Measurements from ENCODE around the gene EML6. TPM values are rescaled to one million over a fixed set of nuclear protein-coding genes. Genes with fewer than 3 reads are reported as not detected.

Gene EML6
- total and polyA plus RNA-seq, 2 of the 8 experiments (the other 6 are each of a cell fraction or from before 2014, with no cell fraction given), result 1.2 to 1.6 TPM

GRCh38 chr2:54681416-54681815 is 42.0 kb upstream of the EML6 start (continued):
- TF ChIP-seq CHD7 (IDR thresholded peaks at IDR 0.05; ENCODE audit: insufficient replicate concordance, low read length) (no peak), SP2 (IDR thresholded peaks at IDR 0.05; ENCODE audit: low read length) (no peak), GTF2F1 (IDR thresholded peaks at IDR 0.05; ENCODE audit: borderline replicate concordance, low read depth, low read length) (no peak)
- TF ChIP-seq, protein P1, sequence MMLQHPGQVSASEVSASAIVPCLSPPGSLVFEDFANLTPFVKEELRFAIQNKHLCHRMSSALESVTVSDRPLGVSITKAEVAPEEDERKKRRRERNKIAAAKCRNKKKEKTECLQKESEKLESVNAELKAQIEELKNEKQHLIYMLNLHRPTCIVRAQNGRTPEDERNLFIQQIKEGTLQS (IDR thresholded peaks at IDR 0.05; ENCODE audit: insufficient read depth, low read depth, low read length), result no peak
